Neuronal stem cell (in vitro differentiated cells): ENCODE results near the gene TMEM135.

ENCODE experiments used
- DNase-seq: peaks from one replicate; pipeline ENCODE4 v3.0.0-alpha.2; 2013; ENCODE audit warnings: low spot score
- H2AFZ ChIP-seq: one replicate; pipeline ENCODE4 v1.6.1; 2013; ENCODE audit warnings: mild to moderate bottlenecking, low read length, inconsistent platforms
- H2AK5ac ChIP-seq: 2 replicates; pipeline ENCODE4 v1.6.1; 2013; ENCODE audit warnings: low read depth, mild to moderate bottlenecking, inconsistent platforms, low read length, moderate library complexity, mixed read lengths
- H2BK120ac ChIP-seq: 2 replicates; pipeline ENCODE4 v1.6.1; 2013; ENCODE audit warnings: low read depth, mild to moderate bottlenecking, inconsistent platforms, low read length, moderate library complexity, mixed read lengths
- H2BK12ac ChIP-seq: one replicate; pipeline ENCODE4 v1.6.1; 2013; ENCODE audit warnings: low read length, inconsistent platforms
- H2BK15ac ChIP-seq: 2 replicates; pipeline ENCODE4 v1.6.1; 2013; ENCODE audit warnings: mild to moderate bottlenecking, low read length, inconsistent platforms, mixed read lengths
- H2BK5ac ChIP-seq: one replicate; pipeline ENCODE4 v1.6.1; 2013; ENCODE audit warnings: inconsistent platforms, mild to moderate bottlenecking, low read length, moderate library complexity
- H3K14ac ChIP-seq: one replicate; pipeline ENCODE4 v1.6.1; 2013; ENCODE audit warnings: low read length, inconsistent platforms
- H3K18ac ChIP-seq: 2 replicates; pipeline ENCODE4 v1.6.1; 2013; ENCODE audit warnings: low read length, inconsistent platforms
- H3K23ac ChIP-seq: 2 replicates; pipeline ENCODE4 v1.6.1; 2013; ENCODE audit warnings: low read depth, mild to moderate bottlenecking, mixed read lengths, low read length, inconsistent platforms; ENCODE audit not compliant: poor library complexity
- H3K27ac ChIP-seq: replicated peaks from 3 replicates; pipeline ENCODE4 v1.5.1; 2013; ENCODE audit warnings: low read length, inconsistent platforms
- H3K27me3 ChIP-seq, 3 experiments: 2 replicates each; pipeline ENCODE4 v1.6.1; 2013; ENCODE audit warnings: low read length in 3 of 3, mild to moderate bottlenecking in 2 of 3, inconsistent platforms in 1 of 3, low read depth in 1 of 3, mixed read lengths in 1 of 3, moderate library complexity in 1 of 3; ENCODE audit not compliant: control insufficient read depth in 3 of 3, insufficient read depth in 3 of 3
- H3K36me3 ChIP-seq, 2 donors: replicated peaks in 1 of 2; 2 replicates each; pipeline ENCODE4 v1.6.1; 2013; ENCODE audit warnings: low read length in 2 of 2; ENCODE audit not compliant: control insufficient read depth in 2 of 2, insufficient read depth in 2 of 2
- H3K4ac ChIP-seq: 2 replicates; pipeline ENCODE4 v1.6.1; 2013; ENCODE audit warnings: inconsistent platforms, mild to moderate bottlenecking, low read length, moderate library complexity
- H3K4me1 ChIP-seq, 2 donors: 1 replicate in 1 of 2; 2 replicates in 1 of 2; pipeline ENCODE4 v1.6.1; 2013; ENCODE audit warnings: low read length in 2 of 2, low read depth in 1 of 2; ENCODE audit not compliant: control insufficient read depth in 2 of 2, insufficient read depth in 1 of 2
- H3K4me2 ChIP-seq: one replicate; pipeline ENCODE4 v1.6.1; 2013; ENCODE audit warnings: mild to moderate bottlenecking, low read length, inconsistent platforms; ENCODE audit not compliant: insufficient read depth, poor library complexity, severe bottlenecking
- H3K4me3 ChIP-seq, 2 donors: 2 replicates each; pipeline ENCODE4 v1.5.1; 2013; ENCODE audit warnings: low read length in 2 of 2, mild to moderate bottlenecking in 2 of 2, inconsistent platforms in 1 of 2, moderate library complexity in 1 of 2
- H3K79me1 ChIP-seq: one replicate; pipeline ENCODE4 v1.6.1; 2013; ENCODE audit warnings: low read depth, mild to moderate bottlenecking, inconsistent platforms, low read length, moderate library complexity
- H3K9ac ChIP-seq: one replicate; pipeline ENCODE4 v1.6.1; 2013; ENCODE audit warnings: mild to moderate bottlenecking, low read depth, low read length, inconsistent platforms; ENCODE audit not compliant: poor library complexity
- H3K9me3 ChIP-seq, 2 donors: replicated peaks in 1 of 2; 2 replicates each; pipeline versions ENCODE3 to v1.6.1; 2013; ENCODE audit warnings: low read length in 2 of 2, mild to moderate bottlenecking in 2 of 2, inconsistent platforms in 1 of 2, low read depth in 1 of 2, mixed read lengths in 1 of 2, moderate library complexity in 1 of 2; ENCODE audit not compliant: control insufficient read depth in 2 of 2, insufficient read depth in 1 of 2
- H4K8ac ChIP-seq: one replicate; pipeline ENCODE4 v1.6.1; 2013; ENCODE audit warnings: low read depth, mild to moderate bottlenecking, inconsistent platforms, low read length, moderate library complexity
- H4K91ac ChIP-seq: one replicate; pipeline ENCODE4 v1.6.1; 2013; ENCODE audit warnings: low read length, low read depth, mild to moderate bottlenecking, inconsistent platforms; ENCODE audit not compliant: poor library complexity
- WGBS, 2 donors: extraction: QIAGEN DNeasy Blood & Tissue Kit; methylation state at CpG; one replicate each; pipeline ENCODE4 v1.1.7; 2013; ENCODE audit warnings: missing lambda C conversion rate in 2 of 2, mixed read lengths in 1 of 2; ENCODE audit not compliant: insufficient read length in 2 of 2, insufficient replicate concordance in 1 of 2; ENCODE audit errors: extremely low coverage in 2 of 2; 5-methylcytosine and 5-hydroxymethylcytosine counted together

TMEM135 gene

GRCh38 chr11:87224486-87224885, 186.8 kb downstream of the TMEM135 start:
- H3K79me1 ChIP-seq, result no peaks in the 10 kb centered on the region
- H2BK12ac ChIP-seq, result no peak overlapping the region
- no peak overlapping the region for H3K14ac ChIP-seq
- no peak overlapping the region for H3K4me2 ChIP-seq
- H4K91ac ChIP-seq, result no peak overlapping the region
- DNase-seq, result no peak
- no peak overlapping the region for H3K18ac ChIP-seq
- H3K9me3 ChIP-seq, result no peaks in the 10 kb centered on the region
- H3K4ac ChIP-seq, result no peak overlapping the region
- H3K9ac ChIP-seq, result no peak overlapping the region
- H3K36me3 ChIP-seq, result no peaks in the 10 kb centered on the region
- no CpG with 5 or more reads among the region's 1 CpG for WGBS, 2 donors
- H3K4me1 ChIP-seq, result no peaks in the 10 kb centered on the region
- H3K27ac ChIP-seq, result no peak overlapping the region
- no peak overlapping the region for H3K23ac ChIP-seq
- no peak overlapping the region for H2BK120ac ChIP-seq
- no peak overlapping the region for H4K8ac ChIP-seq
- no peak overlapping the region for H2AK5ac ChIP-seq
- no peak overlapping the region for H2BK15ac ChIP-seq
- no peaks in the 10 kb centered on the region for H3K27me3 ChIP-seq
- H2AFZ ChIP-seq, result no peak overlapping the region
- H3K4me3 ChIP-seq, result no peak overlapping the region
- no peak overlapping the region for H2BK5ac ChIP-seq

- Histone ChIP-seq H2AFZ (no peak overlapping the region), H3K4ac (no peak overlapping the region), H2BK120ac (no peak overlapping the region), H2BK12ac (no peak overlapping the region), H4K91ac (no peak overlapping the region), H3K14ac (no peak overlapping the region), H2BK5ac (no peak overlapping the region), H4K8ac (no peak overlapping the region), H3K23ac (no peak overlapping the region), H3K4me2 (no peak overlapping the region), H3K9me3 (peaks cover 0 to 9% of the 10 kb centered on the region in 2 donors), H3K79me1 (no peaks in the 10 kb centered on the region), H3K27ac (no peak overlapping the region), H3K4me1 (no peaks in the 10 kb centered on the region), H3K18ac (no peak overlapping the region), H3K36me3 (no peaks in the 10 kb centered on the region), H3K9ac (no peak overlapping the region), H2BK15ac (no peak overlapping the region), H3K27me3 (no peaks in the 10 kb centered on the region), H3K4me3 (no peak overlapping the region), H2AK5ac (no peak overlapping the region)
- DNase-seq, result no peak
- no CpG with 5 or more reads among the region's 2 CpGs for WGBS, 2 donors
These were observed 191.1 kb downstream of the TMEM135 start for GRCh38 chr11:87228820-87229219.

- H3K4me3 ChIP-seq, result no peak overlapping the region
- WGBS, 2 donors, result no CpG with 5 or more reads among the region's 2 CpGs
- H2AK5ac ChIP-seq, result no peak overlapping the region
- no peak overlapping the region for H3K9ac ChIP-seq
- no peaks in the 10 kb centered on the region for H3K4me1 ChIP-seq
- H3K18ac ChIP-seq, result no peak overlapping the region
- DNase-seq, result no peak
- H2BK15ac ChIP-seq, result no peak overlapping the region
- no peak overlapping the region for H4K91ac ChIP-seq
- no peak overlapping the region for H4K8ac ChIP-seq
- H2BK12ac ChIP-seq, result no peak overlapping the region
- no peaks in the 10 kb centered on the region for H3K79me1 ChIP-seq
- no peak overlapping the region for H3K27ac ChIP-seq
- H3K36me3 ChIP-seq, result no peaks in the 10 kb centered on the region
- H2AFZ ChIP-seq, result no peak overlapping the region
- H3K9me3 ChIP-seq, result peaks cover 0 to 9% of the 10 kb centered on the region in 2 donors
- no peak overlapping the region for H2BK120ac ChIP-seq
- no peak overlapping the region for H3K23ac ChIP-seq
- no peak overlapping the region for H3K4me2 ChIP-seq
- no peak overlapping the region for H3K14ac ChIP-seq
- no peak overlapping the region for H3K4ac ChIP-seq
- no peaks in the 10 kb centered on the region for H3K27me3 ChIP-seq
- no peak overlapping the region for H2BK5ac ChIP-seq
These were observed 193.3 kb downstream of the TMEM135 start for GRCh38 chr11:87230995-87231394.

DNA sequence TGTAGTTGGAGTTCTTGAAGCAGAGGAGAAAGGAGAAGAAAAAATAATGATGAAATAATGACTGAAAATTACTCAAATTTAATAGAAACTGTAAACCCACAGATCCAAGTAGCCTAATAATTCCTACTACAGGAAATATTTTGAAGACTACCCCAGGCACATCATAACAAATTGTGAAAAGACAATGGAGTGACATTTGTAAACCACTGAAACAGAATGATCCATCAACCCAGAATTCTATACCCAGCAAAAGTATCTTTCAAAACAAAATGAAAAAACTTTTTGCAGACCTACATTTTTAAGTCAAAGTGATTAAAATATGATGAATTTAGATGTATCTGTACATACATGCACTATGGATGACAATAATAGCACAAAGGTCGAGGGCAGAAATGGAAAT, 194.6 kb downstream of the TMEM135 start:
- H3K27me3 ChIP-seq, result no peaks in the 10 kb centered on the region
- H4K91ac ChIP-seq, result no peak overlapping the region
- H3K23ac ChIP-seq, result no peak overlapping the region
- no peak overlapping the region for H3K4me3 ChIP-seq
- no peak overlapping the region for H2BK120ac ChIP-seq
- H3K4me2 ChIP-seq, result no peak overlapping the region
- no peak for DNase-seq
- H3K79me1 ChIP-seq, result no peaks in the 10 kb centered on the region
- H2BK12ac ChIP-seq, result no peak overlapping the region
- H3K4ac ChIP-seq, result no peak overlapping the region
- no peak overlapping the region for H3K18ac ChIP-seq
- no peaks in the 10 kb centered on the region for H3K4me1 ChIP-seq
- no peak overlapping the region for H3K27ac ChIP-seq
- no peak overlapping the region for H2BK5ac ChIP-seq
- H3K36me3 ChIP-seq, result no peaks in the 10 kb centered on the region
- H2AK5ac ChIP-seq, result no peak overlapping the region
- no peak overlapping the region for H3K14ac ChIP-seq
- H3K9me3 ChIP-seq, result peaks cover 0 to 9% of the 10 kb centered on the region in 2 donors
- no peak overlapping the region for H4K8ac ChIP-seq
- WGBS, 2 donors, result no CpG with 5 or more reads among the region's 1 CpG
- H3K9ac ChIP-seq, result no peak overlapping the region
- H2BK15ac ChIP-seq, result no peak overlapping the region
- H2AFZ ChIP-seq, result no peak overlapping the region
